ENCODE measurements around the gene SDK1. TPM values are rescaled to one million over a fixed set of nuclear protein-coding genes. Genes with fewer than 3 reads are reported as not detected.

The SDK1 gene
- total and polyA plus RNA-seq, 4 experiments from 2014 or later: 0.06 to 0.26 TPM; not detected in 2

GRCh38 chr7:4127909-4128560 is 827.0 kb downstream of the SDK1 start:
- no peaks in the 10 kb centered on the region for H3K27me3 ChIP-seq (ENCODE audit: insufficient read depth, low read length)
- no peak overlapping the region for H3K27ac ChIP-seq (ENCODE audit: low read depth, low read length)
- no peak overlapping the region for H3K4me3 Mint-ChIP-seq
- peaks cover 7 to 14% of the 10 kb centered on the region in 2 donors for H3K27me3 Mint-ChIP-seq
- no peak overlapping the region for H3K4me3 ChIP-seq (ENCODE audit: low read length in 2 of 2)
- H3K4me1 Mint-ChIP-seq: no peaks in the 10 kb centered on the region
- no peak for DNase-seq
- H3K4me1 ChIP-seq (ENCODE audit: insufficient read depth, low read length): no peaks in the 10 kb centered on the region
- H3K27ac Mint-ChIP-seq: no peak overlapping the region
- H3K9me3 Mint-ChIP-seq: peaks cover 0 to 12% (median 4%) of the 10 kb centered on the region in 8 donors
- H3K36me3 ChIP-seq (ENCODE audit: insufficient read depth, low read length): no peaks in the 10 kb centered on the region
- H3K9me3 ChIP-seq (ENCODE audit: control insufficient read depth in 1 of 2, low read length in 2 of 2): no peaks in the 10 kb centered on the region
- POLR2A ChIA-PET (ENCODE audit: partially characterized antibody): no interaction called here
- no peaks in the 10 kb centered on the region for H3K36me3 Mint-ChIP-seq
- intact Hi-C loops (cut with micrococcal nuclease): no loop called here
- CTCF ChIA-PET (ENCODE audit: partially characterized antibody): no interaction called here

DNA sequence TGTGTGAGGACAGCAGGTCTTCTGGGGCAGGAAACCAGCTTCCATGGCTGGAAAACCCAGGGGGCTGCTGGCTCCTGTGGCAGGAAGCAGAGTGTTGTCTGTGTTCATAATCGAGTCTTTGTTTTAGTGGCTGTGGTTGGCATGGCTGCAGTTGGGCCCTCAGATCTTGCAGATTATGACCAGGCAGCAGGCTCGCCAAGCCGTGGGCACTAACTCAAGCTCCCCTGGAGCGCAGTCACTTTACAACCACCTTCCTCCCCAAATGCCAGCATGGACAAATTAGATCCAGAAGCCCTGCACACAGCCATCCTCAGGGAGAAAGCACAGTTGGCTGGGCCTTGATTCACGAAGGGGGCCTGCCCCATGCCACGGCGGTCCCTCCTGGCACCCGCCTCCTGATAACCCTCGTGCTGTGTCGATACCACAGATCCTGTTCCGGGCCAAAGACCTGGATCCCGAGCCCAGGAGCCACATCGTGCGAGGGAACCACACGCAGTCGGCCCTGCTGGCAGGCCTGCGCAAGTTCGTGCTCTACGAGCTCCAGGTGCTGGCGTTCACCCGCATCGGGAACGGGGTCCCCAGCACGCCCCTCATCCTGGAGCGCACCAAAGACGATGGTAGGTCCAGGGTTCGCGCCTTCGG is 828.5 kb downstream of the SDK1 start:
- H3K4me3 ChIP-seq (ENCODE audit: low read length in 2 of 2): no peak overlapping the region

DNA sequence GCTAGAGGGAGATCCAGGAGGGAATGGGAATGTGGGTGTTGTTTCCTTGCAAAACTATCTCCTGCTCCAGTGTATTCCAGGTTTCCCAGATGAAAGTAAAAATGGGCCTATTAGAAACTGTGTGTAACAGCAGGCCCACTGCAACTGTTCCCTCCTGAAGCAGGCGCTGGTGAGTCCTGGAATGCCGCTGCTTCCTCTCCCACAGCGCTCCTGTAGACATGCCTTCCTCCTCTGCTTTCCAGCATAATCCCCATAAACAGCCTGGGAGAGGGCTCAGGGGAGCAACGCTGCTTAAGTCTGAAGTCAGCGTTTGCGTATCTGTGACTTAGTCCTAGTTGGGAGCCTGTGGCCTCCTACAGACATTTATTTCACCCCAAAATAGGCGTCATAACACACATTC is 830.0 kb downstream of the SDK1 start:
- no peaks in the 10 kb centered on the region for H3K4me1 ChIP-seq (ENCODE audit: insufficient read depth, low read length)
- no peak overlapping the region for H3K4me3 Mint-ChIP-seq
- H3K36me3 ChIP-seq (ENCODE audit: insufficient read depth, low read length): no peaks in the 10 kb centered on the region
- intact Hi-C loops (cut with micrococcal nuclease): no loop called here
- no peak for DNase-seq
- ChIA-PET CTCF (ENCODE audit: partially characterized antibody) (no interaction called here), POLR2A (ENCODE audit: partially characterized antibody) (no interaction called here)
- H3K4me3 ChIP-seq (ENCODE audit: low read length in 2 of 2): no peak overlapping the region
- H3K27ac Mint-ChIP-seq: no peak overlapping the region
- H3K4me1 Mint-ChIP-seq: no peaks in the 10 kb centered on the region
- H3K36me3 Mint-ChIP-seq: no peaks in the 10 kb centered on the region
- no peaks in the 10 kb centered on the region for H3K9me3 ChIP-seq (ENCODE audit: control insufficient read depth in 1 of 2, low read length in 2 of 2)
- no peaks in the 10 kb centered on the region for H3K27me3 Mint-ChIP-seq
- H3K9me3 Mint-ChIP-seq: no peaks in the 10 kb centered on the region
- H3K27ac ChIP-seq (ENCODE audit: low read depth, low read length): no peak overlapping the region
- no peaks in the 10 kb centered on the region for H3K27me3 ChIP-seq (ENCODE audit: insufficient read depth, low read length)

More for the DNA sequence above, 828.5 kb downstream of the SDK1 start:
- H3K4me1 ChIP-seq (ENCODE audit: insufficient read depth, low read length): no peaks in the 10 kb centered on the region
- no peak overlapping the region for H3K27ac ChIP-seq (ENCODE audit: low read depth, low read length)
- Mint-ChIP-seq H3K27me3 (peaks cover 6% of the 10 kb centered on the region in 2 donors), H3K36me3 (no peaks in the 10 kb centered on the region), H3K27ac (no peak overlapping the region), H3K4me3 (no peak overlapping the region), H3K4me1 (no peaks in the 10 kb centered on the region), H3K9me3 (peaks cover 0 to 8% (median 2%) of the 10 kb centered on the region in 8 donors)
- no peaks in the 10 kb centered on the region for H3K36me3 ChIP-seq (ENCODE audit: insufficient read depth, low read length)
- no peak for DNase-seq
- H3K27me3 ChIP-seq (ENCODE audit: insufficient read depth, low read length): no peaks in the 10 kb centered on the region
- ChIA-PET CTCF (ENCODE audit: partially characterized antibody) (interaction anchor here (0.6 kb wide), 1 partner anchor 83 kb away, joined by 3 read pairs; no protein-coding TSS in a partner anchor), POLR2A (ENCODE audit: partially characterized antibody) (no interaction called here)
- intact Hi-C loops (cut with micrococcal nuclease): no loop called here
- no peaks in the 10 kb centered on the region for H3K9me3 ChIP-seq (ENCODE audit: control insufficient read depth in 1 of 2, low read length in 2 of 2)

DNA sequence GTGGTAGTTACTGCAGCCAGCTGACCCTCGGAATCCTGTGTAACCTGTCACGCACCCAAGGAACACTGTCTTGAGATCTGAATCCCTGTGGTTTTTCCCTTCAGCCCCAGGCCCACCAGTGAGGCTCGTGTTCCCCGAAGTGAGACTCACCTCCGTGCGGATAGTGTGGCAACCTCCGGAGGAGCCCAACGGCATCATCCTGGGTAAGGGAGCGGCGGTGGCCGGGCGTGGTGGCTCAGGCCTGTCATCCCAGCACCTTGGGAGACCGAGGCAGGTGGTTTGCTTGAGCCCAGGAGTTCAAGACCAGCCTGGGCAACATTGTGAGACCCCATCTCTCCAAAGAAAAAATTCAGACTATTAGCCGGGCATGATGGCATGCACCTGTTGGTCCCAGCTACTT is 831.2 kb downstream of the SDK1 start:
- no peaks in the 10 kb centered on the region for H3K27me3 ChIP-seq (ENCODE audit: insufficient read depth, low read length)
- POLR2A ChIA-PET (ENCODE audit: partially characterized antibody): no interaction called here

DNA sequence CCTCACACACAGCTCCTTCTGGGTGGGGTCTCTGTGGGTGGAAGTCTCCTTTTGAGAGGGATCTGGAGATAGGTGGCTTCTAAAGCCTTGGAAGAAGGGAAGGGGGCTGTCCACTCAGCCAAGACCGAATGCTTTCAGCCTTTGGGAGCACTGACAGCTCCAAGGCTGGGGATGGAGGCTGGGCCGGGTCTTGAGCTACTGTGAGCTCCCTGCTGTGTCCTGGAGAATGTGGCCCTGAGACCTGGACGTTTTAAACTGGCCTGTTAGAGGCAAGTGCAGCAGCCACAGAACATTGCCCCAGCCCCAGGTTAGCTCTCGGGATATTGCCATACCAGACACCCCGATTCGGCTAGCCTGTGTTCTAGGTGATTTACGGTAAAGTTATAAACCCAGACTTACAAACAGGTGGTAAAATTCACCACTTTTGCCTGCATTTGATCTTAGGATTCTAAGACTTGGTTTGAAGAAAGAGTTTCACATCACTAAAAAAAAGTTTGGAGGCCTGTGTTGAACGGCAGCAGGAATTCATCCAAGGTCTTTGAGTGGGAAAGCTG is 832.5 kb downstream of the SDK1 start:
- no peaks in the 10 kb centered on the region for H3K9me3 ChIP-seq (ENCODE audit: control insufficient read depth in 1 of 2, low read length in 2 of 2)
- POLR2A ChIA-PET (ENCODE audit: partially characterized antibody): no interaction called here
- H3K4me3 ChIP-seq (ENCODE audit: low read length in 2 of 2): no peak overlapping the region
- CTCF ChIA-PET (ENCODE audit: partially characterized antibody): no interaction called here
- no peak for DNase-seq
- no peaks in the 10 kb centered on the region for H3K27me3 ChIP-seq (ENCODE audit: insufficient read depth, low read length)
- Mint-ChIP-seq H3K36me3 (no peaks in the 10 kb centered on the region), H3K9me3 (peaks cover 0 to 2% (median 0%) of the 10 kb centered on the region in 8 donors), H3K27me3 (no peaks in the 10 kb centered on the region), H3K4me1 (no peaks in the 10 kb centered on the region), H3K27ac (no peak overlapping the region), H3K4me3 (no peak overlapping the region)
- no peaks in the 10 kb centered on the region for H3K36me3 ChIP-seq (ENCODE audit: insufficient read depth, low read length)
- no peak overlapping the region for H3K27ac ChIP-seq (ENCODE audit: low read depth, low read length)
- no peaks in the 10 kb centered on the region for H3K4me1 ChIP-seq (ENCODE audit: insufficient read depth, low read length)
- intact Hi-C loops (cut with micrococcal nuclease): no loop called here

More for the DNA sequence above, 831.2 kb downstream of the SDK1 start:
- intact Hi-C loops (cut with micrococcal nuclease): no loop called here
- H3K9me3 ChIP-seq (ENCODE audit: control insufficient read depth in 1 of 2, low read length in 2 of 2): no peaks in the 10 kb centered on the region
- Mint-ChIP-seq H3K9me3 (no peaks in the 10 kb centered on the region), H3K27ac (no peak overlapping the region), H3K36me3 (no peaks in the 10 kb centered on the region), H3K4me1 (no peaks in the 10 kb centered on the region), H3K4me3 (no peak overlapping the region), H3K27me3 (no peaks in the 10 kb centered on the region)
- no peaks in the 10 kb centered on the region for H3K36me3 ChIP-seq (ENCODE audit: insufficient read depth, low read length)
- no peak for DNase-seq
- H3K27ac ChIP-seq (ENCODE audit: low read depth, low read length): no peak overlapping the region
- no peaks in the 10 kb centered on the region for H3K4me1 ChIP-seq (ENCODE audit: insufficient read depth, low read length)
- no peak overlapping the region for H3K4me3 ChIP-seq (ENCODE audit: low read length in 2 of 2)
- CTCF ChIA-PET (ENCODE audit: partially characterized antibody): no interaction called here

GRCh38 chr7:4134204-4134603 is 833.2 kb downstream of the SDK1 start:
- Mint-ChIP-seq H3K27me3 (no peaks in the 10 kb centered on the region), H3K27ac (no peak overlapping the region), H3K4me3 (no peak overlapping the region), H3K9me3 (peaks cover 0 to 2% (median 0%) of the 10 kb centered on the region in 8 donors), H3K36me3 (no peaks in the 10 kb centered on the region), H3K4me1 (no peaks in the 10 kb centered on the region)
- intact Hi-C loops (cut with micrococcal nuclease): no loop called here
- Histone ChIP-seq H3K36me3 (ENCODE audit: insufficient read depth, low read length) (no peaks in the 10 kb centered on the region), H3K4me3 (ENCODE audit: low read length in 2 of 2) (no peak overlapping the region), H3K27me3 (ENCODE audit: insufficient read depth, low read length) (no peaks in the 10 kb centered on the region), H3K27ac (ENCODE audit: low read depth, low read length) (no peak overlapping the region), H3K9me3 (ENCODE audit: control insufficient read depth in 1 of 2, low read length in 2 of 2) (no peaks in the 10 kb centered on the region), H3K4me1 (ENCODE audit: insufficient read depth, low read length) (no peaks in the 10 kb centered on the region)
- DNase-seq: no peak
- ChIA-PET CTCF (ENCODE audit: partially characterized antibody) (no interaction called here), POLR2A (ENCODE audit: partially characterized antibody) (no interaction called here)

- no peaks in the 10 kb centered on the region for H3K36me3 Mint-ChIP-seq
- Histone ChIP-seq H3K27me3 (ENCODE audit: insufficient read depth, low read length) (no peaks in the 10 kb centered on the region), H3K36me3 (ENCODE audit: insufficient read depth, low read length) (no peaks in the 10 kb centered on the region), H3K4me1 (ENCODE audit: insufficient read depth, low read length) (no peaks in the 10 kb centered on the region), H3K9me3 (ENCODE audit: control insufficient read depth in 1 of 2, low read length in 2 of 2) (no peaks in the 10 kb centered on the region), H3K4me3 (ENCODE audit: low read length in 2 of 2) (no peak overlapping the region), H3K27ac (ENCODE audit: low read depth, low read length) (no peak overlapping the region)
- CTCF ChIA-PET (ENCODE audit: partially characterized antibody): no interaction called here
- H3K27me3 Mint-ChIP-seq: no peaks in the 10 kb centered on the region
- peaks cover 0 to 2% (median 0%) of the 10 kb centered on the region in 8 donors for H3K9me3 Mint-ChIP-seq
- no peak for DNase-seq
- H3K4me3 Mint-ChIP-seq: no peak overlapping the region
- intact Hi-C loops (cut with micrococcal nuclease): no loop called here
- POLR2A ChIA-PET (ENCODE audit: partially characterized antibody): no interaction called here
- no peaks in the 10 kb centered on the region for H3K4me1 Mint-ChIP-seq
- H3K27ac Mint-ChIP-seq: no peak overlapping the region
Measured at GRCh38 chr7:4134631-4135030, 833.6 kb downstream of the SDK1 start.

All from CD4-positive, alpha-beta memory T cell (primary cell).